ENCODE data around the gene SLFN12L. TPM values are rescaled to one million over a fixed set of nuclear protein-coding genes. Genes with fewer than 3 reads are reported as not detected.

Gene SLFN12L
- total and polyA plus RNA-seq, 10 of the 15 experiments (the other 5 are each of a cell fraction or from before 2014, with no cell fraction given), result 1.0 to 21.3 (median 9.4) TPM

DNA sequence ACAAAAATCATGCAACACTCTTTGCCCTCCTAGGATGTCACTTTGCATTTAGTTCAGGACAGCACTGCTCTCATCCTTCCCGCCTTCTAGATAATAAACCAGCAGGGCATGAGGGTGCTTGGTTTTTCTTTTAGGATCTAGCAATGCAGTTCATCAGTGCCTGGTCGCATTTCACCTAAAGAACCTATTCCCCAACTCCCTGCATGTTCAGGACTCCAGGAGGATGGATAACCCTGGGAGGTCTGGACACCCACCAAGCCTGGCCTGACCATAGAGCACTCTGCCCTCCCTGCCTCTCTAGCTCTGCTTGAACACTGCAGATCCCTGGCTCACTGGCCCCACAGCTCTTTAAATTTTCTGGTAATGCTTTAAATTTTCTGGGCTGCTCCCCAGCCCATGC lies 107.8 kb downstream of the SLFN12L start:
- TF ChIP-seq WRNIP1 (IDR thresholded peaks at IDR 0.05; ENCODE audit: borderline replicate concordance, low read depth, low read length), result no peak
- ChIA-PET RAD21 (ENCODE audit: unreplicated experiment) (interaction anchor here (0.8 kb wide), 1 partner anchor 105 kb away, joined by 3 read pairs; no protein-coding TSS in a partner anchor), POLR2A (interaction anchor here (1.1 to 1.5 kb wide), 6 partner anchors 9 to 108 kb away, joined by 3 read pairs; partner anchors contain the start of gene SLFN13), CTCF (interaction anchor here (0.8 to 3.3 kb wide), 5 partner anchors 18 to 118 kb away, joined by 3 to 15 read pairs (median 6); partner anchors contain the start of gene SLFN13), SMC1A (ENCODE audit: uncharacterized antibody, unreplicated experiment) (interaction anchor here (1.1 to 3.9 kb wide), 10 partner anchors 9 to 117 kb away, joined by 3 to 23 read pairs (median 4); partner anchors contain the start of gene SLFN13)
- Histone ChIP-seq H3K27me3 (replicated peaks in 1 of 2; ENCODE audit: control insufficient read depth in 2 of 2, insufficient read depth in 2 of 2, low read length in 1 of 2) (no peaks in the 10 kb centered on the region), H3K4me2 (ENCODE audit: control insufficient read depth, insufficient read depth) (no peak overlapping the region), H3K4me3 (peak overlapping the region; percentile 4; the same call in 1 of the 2 replicates), H3K9ac (ENCODE audit: control insufficient read depth, insufficient read depth, low read length) (no peak overlapping the region), H2AFZ (ENCODE audit: control insufficient read depth, low read depth, low read length) (no peak overlapping the region), H3K27ac (ENCODE audit: control insufficient read depth, insufficient read depth) (no peak overlapping the region), H3K9me3 (replicated peaks; ENCODE audit: control insufficient read depth, insufficient read depth, low read length) (no peaks in the 10 kb centered on the region), H3K36me3 (ENCODE audit: control insufficient read depth in 2 of 2, insufficient read depth in 2 of 2, low read length in 1 of 2) (no peaks in the 10 kb centered on the region; a peak in 1 of 4 replicates), H3K79me2 (ENCODE audit: control insufficient read depth, insufficient read depth, low read length) (peaks cover 36% of the 10 kb centered on the region), H4K20me1 (ENCODE audit: control insufficient read depth, insufficient read depth) (no peaks in the 10 kb centered on the region), H3K4me1 (ENCODE audit: control insufficient read depth, insufficient read depth, low read length) (peaks cover 16% of the 10 kb centered on the region)
- no peak for DNase-seq (ENCODE audit: low read depth, low spot score)
- no peak for ATAC-seq
- intact Hi-C loops (cut with micrococcal nuclease; ENCODE audit: unreplicated experiment) (loop anchor here (5.0 kb wide), 1 partner anchor 108 kb away; the partner anchor contains the start of gene SLFN12L), in situ Hi-C loops (cut with MboI) (no loop called here)
- no TSS peak for BruUV-seq (replicated peaks)
- 93% methylated on average over 2 of the region's 2 CpGs for WGBS (ENCODE audit: insufficient coverage, insufficient replicate concordance, low lambda C conversion rate, missing lambda C conversion rate)
- no peak for FAIRE-seq

DNA sequence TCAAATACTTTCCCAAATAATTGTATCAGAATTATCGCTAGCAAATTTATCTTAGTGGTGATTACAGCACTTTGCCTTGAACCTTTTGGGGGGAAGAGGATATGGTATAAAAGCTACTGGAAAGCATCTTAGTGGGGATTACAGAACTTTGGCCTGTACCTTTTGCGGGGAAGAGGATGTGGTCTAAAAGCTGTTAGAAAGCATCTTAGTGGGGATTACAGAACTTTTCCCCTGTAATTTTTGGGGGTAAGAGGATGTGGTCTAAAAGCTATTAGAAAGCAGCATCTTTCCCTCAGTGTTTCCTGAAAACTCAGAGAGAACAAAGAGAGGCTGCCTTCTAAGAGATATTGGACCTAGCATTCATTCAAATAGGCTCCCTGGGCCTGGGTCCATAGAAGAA lies 109.2 kb downstream of the SLFN12L start:
- 46% methylated on average over 2 of the region's 2 CpGs for WGBS (ENCODE audit: insufficient coverage, insufficient replicate concordance, low lambda C conversion rate, missing lambda C conversion rate)
- in situ Hi-C loops (cut with MboI) (no loop called here), intact Hi-C loops (cut with micrococcal nuclease; ENCODE audit: unreplicated experiment) (no loop called here)
- no peak overlapping the region for H2AFZ ChIP-seq (ENCODE audit: control insufficient read depth, low read depth, low read length)
- DNase-seq (ENCODE audit: low read depth, low spot score) (no peak), ATAC-seq (no peak), FAIRE-seq (no peak)
- CTCF ChIA-PET, result interaction anchor here (1.0 to 3.3 kb wide), 5 partner anchors 12 to 116 kb away, joined by 3 to 15 read pairs (median 5); partner anchors contain the start of gene SLFN13
- no peaks in the 10 kb centered on the region; a peak in 1 of 4 replicates for H3K36me3 ChIP-seq (ENCODE audit: control insufficient read depth in 2 of 2, insufficient read depth in 2 of 2, low read length in 1 of 2)
- TF ChIP-seq RUNX3 (IDR thresholded peaks at IDR 0.05; ENCODE audit: low read length), result peak; percentile 54; the same call in 1 of the 2 replicates
- TF ChIP-seq TCF7 (IDR thresholded peaks at IDR 0.05; ENCODE audit: borderline replicate concordance), result no peak
- no peak overlapping the region for H3K9ac ChIP-seq (ENCODE audit: control insufficient read depth, insufficient read depth, low read length)
- SMC1A ChIA-PET (ENCODE audit: uncharacterized antibody, unreplicated experiment), result interaction anchor here (0.6 to 3.9 kb wide), 8 partner anchors 9 to 116 kb away, joined by 3 to 23 read pairs (median 4); partner anchors contain the start of genes SLFN11 and SLFN13
- peak overlapping the region; percentile 28; the same call in 1 of the 2 replicates for H3K4me2 ChIP-seq (ENCODE audit: control insufficient read depth, insufficient read depth)
- BruUV-seq (replicated peaks), result no TSS peak
- peaks cover 36% of the 10 kb centered on the region for H3K79me2 ChIP-seq (ENCODE audit: control insufficient read depth, insufficient read depth, low read length)
- H4K20me1 ChIP-seq (ENCODE audit: control insufficient read depth, insufficient read depth), result no peaks in the 10 kb centered on the region
- H3K9me3 ChIP-seq (replicated peaks; ENCODE audit: control insufficient read depth, insufficient read depth, low read length), result no peaks in the 10 kb centered on the region
- H3K27ac ChIP-seq (ENCODE audit: control insufficient read depth, insufficient read depth), result peak overlapping the region; percentile 33; the same call in 1 of the 2 replicates
- H3K27me3 ChIP-seq (replicated peaks in 1 of 2; ENCODE audit: control insufficient read depth in 2 of 2, insufficient read depth in 2 of 2, low read length in 1 of 2), result no peaks in the 10 kb centered on the region
- peaks cover 9% of the 10 kb centered on the region for H3K4me1 ChIP-seq (ENCODE audit: control insufficient read depth, insufficient read depth, low read length)
- RAD21 ChIA-PET (ENCODE audit: unreplicated experiment), result interaction anchor here (1.0 to 1.1 kb wide), 3 partner anchors 9 to 105 kb away, joined by 3 to 4 read pairs (median 3); no protein-coding TSS in a partner anchor
- POLR2A ChIA-PET, result interaction anchor here (0.7 to 1.4 kb wide), 2 partner anchors 12 to 36 kb away, joined by 3 read pairs; no protein-coding TSS in a partner anchor
- 0 out of 2 replicates have a peak overlapping the region, but pooled peaks have one; percentile 17 for H3K4me3 ChIP-seq

Measured in GM12878 (cell line).